IMR-90 (cell line): ENCODE results near the gene MED13. TPM values are rescaled to one million over a fixed set of nuclear protein-coding genes. Genes with fewer than 3 reads are reported as not detected.
"Not testable (repeated sequence)": the region's sequence is repeated elsewhere in the genome, so short reads cannot be mapped to it uniquely, and the experiment has no call there.

Source experiments
- ATAC-seq: fragments of 200-7000 bp; cut with Tn5 transposase; 2 replicates; pipeline ENCODE4 v1.9.1; 2020; ENCODE audit warnings: low read depth, mild to moderate bottlenecking, moderate library complexity
- BruUV-seq: library from RNA; stranded (reverse); fragments of 400-500 nt; replicated peaks from 2 replicates; lab custom pipeline; 2021; lab: Mats Ljungman, UMichigan
- CTCF ChIA-PET: fragments of 300-600 bp; formaldehyde crosslinking; extraction: SDS; loops from one replicate; lab custom pipeline; 2021; ENCODE audit warnings: antibody characterized with exemption; lab: Yijun Ruan, JAX
- POLR2A ChIA-PET: fragments of 300-600 bp; sonication (Branson Sonifier 250); formaldehyde crosslinking; loops from one replicate; lab custom pipeline; 2022; ENCODE audit warnings: antibody characterized with exemption; ENCODE audit not compliant: unreplicated experiment; lab: Charles Lee
- DNase-seq: peaks from one replicate; pipeline ENCODE4 v3.0.0; 2013
- H2AFZ ChIP-seq: replicated peaks from 2 replicates; pipeline ENCODE3; 2013; ENCODE audit warnings: low read length, mild to moderate bottlenecking; ENCODE audit not compliant: poor library complexity
- H2AK5ac ChIP-seq: 2 replicates; pipeline ENCODE4 v1.6.1; 2013; ENCODE audit warnings: low read depth, low read length, inconsistent platforms
- H2AK9ac ChIP-seq: replicated peaks from 2 replicates; pipeline ENCODE3; 2013; ENCODE audit warnings: mild to moderate bottlenecking, low read depth, low read length, moderate library complexity; ENCODE audit not compliant: poor library complexity
- H2BK120ac ChIP-seq: 2 replicates; pipeline ENCODE4 v1.6.1; 2013; ENCODE audit warnings: low read depth, low read length, inconsistent platforms
- H2BK15ac ChIP-seq: 3 replicates; pipeline ENCODE4 v1.6.1; 2013; ENCODE audit warnings: low read depth, low read length, inconsistent platforms
- H2BK20ac ChIP-seq: 2 replicates; pipeline ENCODE4 v1.6.1; 2013; ENCODE audit warnings: low read depth, mild to moderate bottlenecking, inconsistent platforms, low read length, moderate library complexity
- H2BK5ac ChIP-seq: 2 replicates; pipeline ENCODE4 v1.6.1; 2013; ENCODE audit warnings: mild to moderate bottlenecking, low read depth, low read length, inconsistent platforms; ENCODE audit not compliant: poor library complexity, severe bottlenecking
- H3K14ac ChIP-seq: replicated peaks from 2 replicates; pipeline ENCODE4 v1.6.1; 2013; ENCODE audit warnings: low read depth, low read length, inconsistent platforms
- H3K18ac ChIP-seq: 2 replicates; pipeline ENCODE4 v1.6.1; 2013; ENCODE audit warnings: low read depth, low read length, control low read depth
- H3K23ac ChIP-seq: 2 replicates; pipeline ENCODE4 v1.6.1; 2013; ENCODE audit warnings: low read depth, low read length, inconsistent platforms
- H3K27ac ChIP-seq: 2 replicates; pipeline ENCODE4 v1.5.1; 2013; ENCODE audit warnings: mild to moderate bottlenecking, control low read depth, low read length; ENCODE audit not compliant: insufficient read depth
- H3K27me3 ChIP-seq: 2 replicates; pipeline ENCODE4 v1.6.1; 2013; ENCODE audit warnings: low read length; ENCODE audit not compliant: control insufficient read depth, insufficient read depth
- H3K36me3 ChIP-seq: 2 replicates; pipeline ENCODE4 v1.6.1; 2013; ENCODE audit warnings: low read length, mixed read lengths; ENCODE audit not compliant: control insufficient read depth, insufficient read depth
- H3K4ac ChIP-seq: 2 replicates; pipeline ENCODE4 v1.6.1; 2013; ENCODE audit warnings: low read depth, low read length, inconsistent platforms
- H3K4me1 ChIP-seq: 2 replicates; pipeline ENCODE4 v1.6.1; 2013; ENCODE audit warnings: low read length, mixed read lengths; ENCODE audit not compliant: control insufficient read depth, insufficient read depth
- H3K4me2 ChIP-seq: 2 replicates; pipeline ENCODE4 v1.6.1; 2013; ENCODE audit warnings: low read depth, mild to moderate bottlenecking, control low read depth, low read length, moderate library complexity
- H3K4me3 ChIP-seq: 2 replicates; pipeline ENCODE4 v1.5.1; 2013; ENCODE audit warnings: low read depth, mild to moderate bottlenecking, control low read depth, low read length, moderate library complexity; ENCODE audit not compliant: insufficient read depth
- H3K56ac ChIP-seq: 2 replicates; pipeline ENCODE4 v1.6.1; 2013; ENCODE audit warnings: low read length, inconsistent platforms; ENCODE audit not compliant: insufficient read depth; ENCODE audit errors: extremely low read depth
- H3K79me1 ChIP-seq, 2 experiments: 2 replicates each; pipeline ENCODE4 v1.6.1; 2013; ENCODE audit warnings: low read length in 2 of 2, inconsistent platforms in 1 of 2, low read depth in 1 of 2
- H3K9ac ChIP-seq: 2 replicates; pipeline ENCODE4 v1.6.1; 2013; ENCODE audit warnings: low read depth, low read length, control low read depth
- H3K9me1 ChIP-seq: 2 replicates; pipeline ENCODE4 v1.6.1; 2013; ENCODE audit warnings: low read length, inconsistent platforms; ENCODE audit not compliant: insufficient read depth
- H3K9me3 ChIP-seq: 2 replicates; pipeline ENCODE4 v1.6.1; 2013; ENCODE audit warnings: low read length; ENCODE audit not compliant: control insufficient read depth, insufficient read depth
- H4K20me1 ChIP-seq: 2 replicates; pipeline ENCODE4 v1.6.1; 2013; ENCODE audit warnings: low read length, inconsistent platforms; ENCODE audit not compliant: insufficient read depth
- H4K5ac ChIP-seq: 2 replicates; pipeline ENCODE4 v1.6.1; 2013; ENCODE audit warnings: mild to moderate bottlenecking, low read depth, low read length, control low read depth
- H4K8ac ChIP-seq, 2 experiments: 2 replicates each; pipeline ENCODE4 v1.6.1; 2013; ENCODE audit warnings: low read depth in 2 of 2, low read length in 2 of 2, control low read depth in 1 of 2, inconsistent platforms in 1 of 2
- H4K91ac ChIP-seq: 2 replicates; pipeline ENCODE4 v1.6.1; 2013; ENCODE audit warnings: low read depth, low read length, inconsistent platforms; ENCODE audit not compliant: insufficient read depth
- BHLHE40 ChIP-seq: fragments of 150-350 bp; IDR thresholded peaks from 2 replicates; pipeline ENCODE4 v1.6.1; 2016; ENCODE audit warnings: mild to moderate bottlenecking, low read depth, low read length
- CEBPB ChIP-seq: IDR thresholded peaks from 2 replicates; pipeline ENCODE4 v1.6.1; 2012; ENCODE audit warnings: low read depth, low read length, improper control_type of control experiment
- CHD1 ChIP-seq: IDR thresholded peaks from 2 replicates; pipeline ENCODE4 v1.6.1; 2012; ENCODE audit warnings: low read depth, low read length, improper control_type of control experiment
- FOS ChIP-seq: fragments of 150-350 bp; IDR thresholded peaks from 2 replicates; pipeline ENCODE4 v1.6.1; 2016; ENCODE audit warnings: low read depth, low read length
- MAZ ChIP-seq: IDR thresholded peaks from 2 replicates; pipeline ENCODE4 v1.6.1; 2012; ENCODE audit warnings: low read depth, mild to moderate bottlenecking, low read length, improper control_type of control experiment, moderate library complexity, borderline replicate concordance
- MXI1 ChIP-seq: IDR thresholded peaks from 2 replicates; pipeline ENCODE4 v1.6.1; 2012; ENCODE audit warnings: low read depth, mild to moderate bottlenecking, low read length, moderate library complexity, borderline replicate concordance
- POLR2A ChIP-seq: IDR thresholded peaks from 2 replicates; pipeline ENCODE4 v1.6.1; 2012; ENCODE audit warnings: mild to moderate bottlenecking, low read depth, low read length
- WGBS, 2 experiments: methylation state at CpG; one replicate each; pipeline versions ENCODE4 v1.1.5 to v1.1.7; 2013; ENCODE audit warnings: missing lambda C conversion rate in 2 of 2; ENCODE audit not compliant: insufficient read length in 1 of 2; ENCODE audit errors: extremely low coverage in 2 of 2; 5-methylcytosine and 5-hydroxymethylcytosine counted together
- dilution Hi-C: fragments of 300-500 bp; cut with HindIII; formaldehyde crosslinking; loops from one replicate; pipeline ENCODE4 v1.14.3; 2018; ENCODE audit warnings: low sequenced_read_pairs; ENCODE audit not compliant: unreplicated experiment
- in situ Hi-C: fragments of 300-500 bp; cut with MboI; formaldehyde crosslinking; loops from 3 replicates; pipeline ENCODE4 v1.14.3; 2019; ENCODE audit warnings: low sequenced_read_pairs, inconsistent platforms, mixed read lengths
- intact Hi-C: fragments of 100-400 bp; cut with micrococcal nuclease; formaldehyde crosslinking; loops from 2 replicates; pipeline ENCODE4 v1.10.0; 2022
- polyA plus RNA-seq, 3 experiments: library from polyadenylated mRNA; depleted of rRNA; stranded (reverse); fragments of >200 nt; gene quantifications; 2 replicates each; pipeline ENCODE4 v1.2.3, GENCODE V29; 2012; ENCODE audit warnings: low replicate concordance in 1 of 3
- total RNA-seq: library from RNA; depleted of rRNA; stranded (reverse); fragments of >200 nt; gene quantifications from 2 replicates; pipeline ENCODE4 v1.2.3, GENCODE V29; 2012
- TF ChIP-seq, protein P1 (sequence below): fragments of 150-350 bp; IDR thresholded peaks from 2 replicates; pipeline ENCODE4 v1.6.1; 2016; ENCODE audit warnings: low read depth, mild to moderate bottlenecking, low read length, moderate library complexity, borderline replicate concordance
- TF ChIP-seq, protein P2 (sequence below): fragments of 150-350 bp; IDR thresholded peaks from 2 replicates; pipeline ENCODE4 v1.6.1; 2017; ENCODE audit warnings: mild to moderate bottlenecking, antibody characterized with exemption, low read length, low read depth

MED13 gene
- total and polyA plus RNA-seq, 2 of the 4 experiments (the other 2 are of a cell fraction) = 9.7 to 67.2 TPM

DNA sequence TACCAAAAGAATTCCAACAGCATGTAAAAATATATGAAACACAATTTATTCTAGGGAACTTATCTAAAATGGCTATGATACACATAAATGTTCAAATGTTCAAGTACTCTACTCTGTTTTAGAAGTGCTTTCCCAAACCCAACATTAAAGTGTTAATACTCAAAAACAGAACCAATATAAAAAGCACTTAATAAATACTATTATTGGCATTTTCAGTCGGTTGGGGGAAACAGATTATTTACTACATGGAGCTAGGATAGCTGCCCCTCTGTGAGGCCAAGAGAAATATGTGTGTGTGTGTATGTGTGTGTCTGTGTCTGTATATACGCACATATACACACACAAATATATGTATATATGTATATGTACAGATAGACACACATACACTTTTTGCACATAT is 169.7 kb downstream of the MED13 start:
- H2BK15ac ChIP-seq = no peak overlapping the region
- no peak overlapping the region for H3K4ac ChIP-seq
- intact Hi-C loops (no loop called here), in situ Hi-C loops (no loop called here), dilution Hi-C loops (no loop called here)
- H4K8ac ChIP-seq = no peak overlapping the region
- ATAC-seq (no peak), DNase-seq (no peak)
- no peaks in the 10 kb centered on the region for H3K79me1 ChIP-seq
- H4K91ac ChIP-seq = no peak overlapping the region
- H3K4me2 ChIP-seq = no peak overlapping the region
- H4K5ac ChIP-seq = no peak overlapping the region
- H3K14ac ChIP-seq = no peak overlapping the region
- no peak overlapping the region for H2BK120ac ChIP-seq
- H2AK9ac ChIP-seq = no peak overlapping the region
- no peak overlapping the region for H3K56ac ChIP-seq
- no peak overlapping the region for H2AFZ ChIP-seq
- H3K9me1 ChIP-seq = no peaks in the 10 kb centered on the region
- H3K9ac ChIP-seq = no peak overlapping the region
- no peaks in the 10 kb centered on the region for H3K27me3 ChIP-seq
- H3K4me1 ChIP-seq = no peaks in the 10 kb centered on the region
- TF ChIP-seq BHLHE40 = no peak
- no peak for TF ChIP-seq MXI1
- TF ChIP-seq, protein P1, sequence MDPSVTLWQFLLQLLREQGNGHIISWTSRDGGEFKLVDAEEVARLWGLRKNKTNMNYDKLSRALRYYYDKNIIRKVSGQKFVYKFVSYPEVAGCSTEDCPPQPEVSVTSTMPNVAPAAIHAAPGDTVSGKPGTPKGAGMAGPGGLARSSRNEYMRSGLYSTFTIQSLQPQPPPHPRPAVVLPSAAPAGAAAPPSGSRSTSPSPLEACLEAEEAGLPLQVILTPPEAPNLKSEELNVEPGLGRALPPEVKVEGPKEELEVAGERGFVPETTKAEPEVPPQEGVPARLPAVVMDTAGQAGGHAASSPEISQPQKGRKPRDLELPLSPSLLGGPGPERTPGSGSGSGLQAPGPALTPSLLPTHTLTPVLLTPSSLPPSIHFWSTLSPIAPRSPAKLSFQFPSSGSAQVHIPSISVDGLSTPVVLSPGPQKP = no peak
- TF ChIP-seq FOS = no peak
- TF ChIP-seq, protein P2, sequence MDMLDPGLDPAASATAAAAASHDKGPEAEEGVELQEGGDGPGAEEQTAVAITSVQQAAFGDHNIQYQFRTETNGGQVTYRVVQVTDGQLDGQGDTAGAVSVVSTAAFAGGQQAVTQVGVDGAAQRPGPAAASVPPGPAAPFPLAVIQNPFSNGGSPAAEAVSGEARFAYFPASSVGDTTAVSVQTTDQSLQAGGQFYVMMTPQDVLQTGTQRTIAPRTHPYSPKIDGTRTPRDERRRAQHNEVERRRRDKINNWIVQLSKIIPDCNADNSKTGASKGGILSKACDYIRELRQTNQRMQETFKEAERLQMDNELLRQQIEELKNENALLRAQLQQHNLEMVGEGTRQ = no peak
- no peak for TF ChIP-seq CEBPB
- no peak for TF ChIP-seq CHD1
- TF ChIP-seq POLR2A = no peak
- TF ChIP-seq MAZ = no peak
- POLR2A ChIA-PET = no interaction called here
- no peaks in the 10 kb centered on the region for H4K20me1 ChIP-seq
- H3K36me3 ChIP-seq = peaks cover 9% of the 10 kb centered on the region; the same call in 1 of the 2 replicates
- WGBS, 2 experiments = no CpG with 5 or more reads among the region's 2 CpGs
- H3K27ac ChIP-seq = no peak overlapping the region
- H3K4me3 ChIP-seq = no peak overlapping the region
- CTCF ChIA-PET = no interaction called here
- no peak overlapping the region for H2BK5ac ChIP-seq
- no peak overlapping the region for H2BK20ac ChIP-seq
- no TSS peak for BruUV-seq
- H3K18ac ChIP-seq = no peak overlapping the region
- H3K23ac ChIP-seq = no peak overlapping the region
- H3K9me3 ChIP-seq = no peaks in the 10 kb centered on the region
- H2AK5ac ChIP-seq = no peak overlapping the region

DNA sequence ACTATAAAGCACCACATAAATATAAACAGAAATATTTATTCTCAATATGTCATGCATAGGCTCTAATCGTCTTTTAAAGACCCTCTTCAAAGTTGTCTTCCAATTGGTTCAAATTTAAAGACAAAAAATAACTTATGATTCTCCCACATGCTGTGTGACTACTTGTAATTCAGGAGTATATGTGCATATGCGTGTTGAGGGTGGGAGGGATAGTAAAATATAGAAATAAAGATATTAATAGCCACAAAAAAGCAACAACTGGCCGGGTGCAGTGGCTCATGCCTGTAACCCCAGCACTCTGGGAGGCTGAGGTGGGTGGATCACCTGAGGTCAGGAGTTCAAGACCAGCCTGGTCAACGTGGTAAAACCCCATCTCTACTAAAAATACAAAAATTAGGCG is 170.8 kb downstream of the MED13 start:
- H2BK15ac ChIP-seq, H3K9me1 ChIP-seq, H3K4ac ChIP-seq, H3K23ac ChIP-seq, intact Hi-C loops, H3K56ac ChIP-seq, H3K79me1 ChIP-seq, H4K8ac ChIP-seq, H2AFZ ChIP-seq, dilution Hi-C loops, H3K14ac ChIP-seq, H3K36me3 ChIP-seq, H4K20me1 ChIP-seq, H2BK120ac ChIP-seq, H3K9me3 ChIP-seq, POLR2A ChIA-PET, H2BK20ac ChIP-seq, H3K27ac ChIP-seq, ATAC-seq, H3K4me1 ChIP-seq, H4K5ac ChIP-seq, in situ Hi-C loops, H2BK5ac ChIP-seq, DNase-seq, H4K91ac ChIP-seq, H3K9ac ChIP-seq, BruUV-seq, H2AK5ac ChIP-seq, H3K18ac ChIP-seq, H3K27me3 ChIP-seq, H3K4me3 ChIP-seq, H2AK9ac ChIP-seq, H3K4me2 ChIP-seq, CTCF ChIA-PET: not testable (repeated sequence)
- WGBS, 2 experiments = no CpG with 5 or more reads among the region's 5 CpGs
